WI38 (cell line): ENCODE results near the gene STYXL1.

Experiments
- H3K4me3 ChIP-seq: 2 replicates; pipeline ENCODE4 v1.5.1; 2011; ENCODE audit warnings: low read depth, mild to moderate bottlenecking, control low read depth, low read length
- TF ChIP-seq, protein P1 (sequence below): IDR thresholded peaks from 2 replicates; pipeline ENCODE4 v1.5.1; 2012; ENCODE audit warnings: low read depth, mild to moderate bottlenecking, control low read depth, low read length

The STYXL1 gene

DNA sequence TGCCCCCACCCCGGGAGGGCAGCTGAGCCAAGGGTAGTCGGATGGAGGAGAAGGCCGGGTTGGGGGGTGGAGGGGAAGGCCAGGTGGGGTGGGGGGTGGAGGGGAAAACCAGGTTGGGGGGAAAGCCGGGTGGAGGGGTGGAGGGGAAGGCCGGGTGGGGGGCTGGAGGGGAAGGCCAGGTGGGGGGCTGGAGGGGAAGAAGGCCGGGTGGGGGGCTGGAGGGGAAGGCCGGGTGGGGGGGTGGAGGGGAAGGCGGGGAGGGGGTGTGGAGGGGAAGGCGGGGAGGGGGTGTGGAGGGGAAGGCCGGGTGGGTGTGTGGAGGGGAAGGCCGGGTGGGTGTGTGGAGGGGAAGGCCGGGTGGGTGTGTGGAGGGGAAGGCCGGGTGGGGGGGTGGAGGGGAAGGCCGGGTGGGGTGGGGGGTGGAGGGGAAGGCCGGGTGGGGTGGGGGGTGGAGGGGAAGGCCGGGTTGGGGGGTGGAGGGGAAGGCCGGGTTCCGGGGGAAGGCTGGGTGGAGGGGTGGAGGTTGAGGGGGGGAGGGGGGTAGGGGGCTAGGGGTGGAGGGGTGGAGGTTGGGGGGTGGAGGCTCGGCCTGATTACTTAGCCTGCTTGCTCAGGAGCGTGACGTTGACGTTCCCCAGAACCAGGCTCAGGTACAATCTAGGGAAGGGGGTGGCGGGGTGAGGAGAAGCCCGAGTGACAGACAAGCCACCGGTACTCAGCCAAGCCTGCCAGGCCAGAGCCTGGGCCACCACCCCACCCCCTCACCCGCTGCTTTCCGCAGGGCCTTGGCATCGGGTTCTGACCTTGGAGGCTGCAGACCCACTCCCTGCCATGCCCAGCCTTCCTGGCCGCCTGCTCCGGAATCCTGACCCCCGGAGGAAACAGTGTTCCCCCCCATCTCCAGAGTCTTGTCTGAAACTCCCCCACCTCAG, 59.0 kb downstream of the STYXL1 start:
- H3K4me3 ChIP-seq = no peak overlapping the region
- TF ChIP-seq, protein P1, sequence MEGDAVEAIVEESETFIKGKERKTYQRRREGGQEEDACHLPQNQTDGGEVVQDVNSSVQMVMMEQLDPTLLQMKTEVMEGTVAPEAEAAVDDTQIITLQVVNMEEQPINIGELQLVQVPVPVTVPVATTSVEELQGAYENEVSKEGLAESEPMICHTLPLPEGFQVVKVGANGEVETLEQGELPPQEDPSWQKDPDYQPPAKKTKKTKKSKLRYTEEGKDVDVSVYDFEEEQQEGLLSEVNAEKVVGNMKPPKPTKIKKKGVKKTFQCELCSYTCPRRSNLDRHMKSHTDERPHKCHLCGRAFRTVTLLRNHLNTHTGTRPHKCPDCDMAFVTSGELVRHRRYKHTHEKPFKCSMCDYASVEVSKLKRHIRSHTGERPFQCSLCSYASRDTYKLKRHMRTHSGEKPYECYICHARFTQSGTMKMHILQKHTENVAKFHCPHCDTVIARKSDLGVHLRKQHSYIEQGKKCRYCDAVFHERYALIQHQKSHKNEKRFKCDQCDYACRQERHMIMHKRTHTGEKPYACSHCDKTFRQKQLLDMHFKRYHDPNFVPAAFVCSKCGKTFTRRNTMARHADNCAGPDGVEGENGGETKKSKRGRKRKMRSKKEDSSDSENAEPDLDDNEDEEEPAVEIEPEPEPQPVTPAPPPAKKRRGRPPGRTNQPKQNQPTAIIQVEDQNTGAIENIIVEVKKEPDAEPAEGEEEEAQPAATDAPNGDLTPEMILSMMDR = no peak

DNA sequence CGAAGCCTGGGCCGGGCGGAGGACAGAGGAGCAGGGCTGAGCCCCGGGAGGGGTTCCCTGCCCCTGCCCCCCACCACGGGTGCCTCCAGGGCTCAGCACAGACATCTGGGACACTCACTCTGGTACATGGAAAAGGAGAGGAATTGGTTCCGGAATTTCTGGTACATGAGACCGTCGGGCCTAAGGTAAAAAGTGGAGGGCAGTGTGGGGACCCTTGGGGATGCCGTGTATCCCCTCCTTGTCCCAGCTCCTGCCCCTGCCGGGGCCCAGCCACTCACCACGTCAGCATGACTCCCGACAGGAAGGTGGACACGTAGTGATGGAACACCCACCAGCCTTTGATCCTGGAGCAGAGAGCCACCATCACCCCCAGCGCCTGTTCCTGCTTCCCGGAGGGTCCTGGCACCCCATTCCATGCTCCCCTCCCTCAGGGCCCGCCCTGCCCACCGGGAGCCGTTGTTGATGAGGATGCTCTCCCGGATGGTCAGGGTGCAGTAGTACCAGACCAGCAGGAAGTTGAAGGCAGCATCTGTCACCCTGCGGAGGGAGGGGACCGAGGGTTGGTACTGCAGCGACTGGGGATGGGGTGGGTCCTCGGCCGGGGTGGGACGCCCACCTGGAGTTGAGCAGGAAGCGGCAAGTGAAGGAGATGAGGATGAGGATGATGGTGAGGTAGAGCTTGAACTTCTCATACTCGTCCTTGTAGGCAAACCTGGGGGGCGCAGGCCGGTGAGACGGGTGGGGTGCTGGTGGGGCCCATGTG, 59.8 kb downstream of the STYXL1 start:
- no peak overlapping the region for H3K4me3 ChIP-seq
- TF ChIP-seq, protein P1 = no peak

DNA sequence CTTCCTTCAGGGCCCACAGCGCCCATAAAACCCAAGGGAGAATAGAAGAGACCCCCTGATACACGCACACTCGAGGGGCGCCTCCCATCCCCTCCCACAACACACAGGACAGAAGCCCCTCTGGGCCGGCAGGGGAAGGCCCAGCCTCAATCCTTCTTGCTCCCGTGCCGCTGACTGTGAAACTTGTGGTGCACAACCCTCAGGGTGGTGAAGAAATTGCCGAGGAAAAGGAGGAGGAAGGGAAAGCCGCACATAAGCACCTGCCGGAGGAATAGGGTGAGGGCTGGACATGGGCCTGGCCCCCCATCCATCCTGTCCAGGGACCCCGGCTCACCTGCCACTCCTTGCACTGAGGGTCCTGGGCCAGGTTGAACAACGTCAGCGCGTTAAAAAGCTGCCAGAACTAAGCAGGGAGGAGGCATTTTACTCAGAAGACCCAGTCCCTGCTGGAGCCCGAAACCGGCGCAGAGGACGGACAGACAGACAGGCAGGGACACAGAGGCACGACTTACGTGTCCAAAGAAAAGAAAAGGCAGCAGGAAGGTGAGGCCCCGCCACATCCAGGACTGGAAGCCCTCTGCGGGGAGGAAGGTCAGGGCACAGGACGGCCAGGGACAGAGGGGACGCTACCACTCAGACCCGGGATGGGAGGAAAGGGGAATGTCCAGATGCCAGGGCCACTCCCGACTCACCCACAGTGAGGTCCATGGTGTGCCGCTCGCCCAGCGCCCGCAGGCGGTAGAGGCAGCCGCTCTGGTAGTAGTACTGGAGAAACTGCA, 60.6 kb downstream of the STYXL1 start:
- H3K4me3 ChIP-seq = no peak overlapping the region
- TF ChIP-seq, protein P1 = no peak

DNA sequence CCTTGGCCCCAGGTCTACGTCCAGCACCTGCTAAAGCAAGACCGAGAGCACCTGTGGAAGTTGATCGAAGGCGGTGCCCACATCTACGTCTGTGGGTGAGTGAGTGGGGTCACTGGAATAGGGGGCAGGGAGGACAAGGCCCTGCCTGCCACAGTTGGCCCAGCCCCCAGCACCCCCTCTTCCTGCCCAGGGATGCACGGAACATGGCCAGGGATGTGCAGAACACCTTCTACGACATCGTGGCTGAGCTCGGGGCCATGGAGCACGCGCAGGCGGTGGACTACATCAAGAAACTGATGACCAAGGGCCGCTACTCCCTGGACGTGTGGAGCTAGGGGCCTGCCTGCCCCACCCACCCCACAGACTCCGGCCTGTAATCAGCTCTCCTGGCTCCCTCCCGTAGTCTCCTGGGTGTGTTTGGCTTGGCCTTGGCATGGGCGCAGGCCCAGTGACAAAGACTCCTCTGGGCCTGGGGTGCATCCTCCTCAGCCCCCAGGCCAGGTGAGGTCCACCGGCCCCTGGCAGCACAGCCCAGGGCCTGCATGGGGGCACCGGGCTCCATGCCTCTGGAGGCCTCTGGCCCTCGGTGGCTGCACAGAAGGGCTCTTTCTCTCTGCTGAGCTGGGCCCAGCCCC, 61.5 kb downstream of the STYXL1 start:
- TF ChIP-seq, protein P1 = no peak
- H3K4me3 ChIP-seq = no peak overlapping the region

DNA sequence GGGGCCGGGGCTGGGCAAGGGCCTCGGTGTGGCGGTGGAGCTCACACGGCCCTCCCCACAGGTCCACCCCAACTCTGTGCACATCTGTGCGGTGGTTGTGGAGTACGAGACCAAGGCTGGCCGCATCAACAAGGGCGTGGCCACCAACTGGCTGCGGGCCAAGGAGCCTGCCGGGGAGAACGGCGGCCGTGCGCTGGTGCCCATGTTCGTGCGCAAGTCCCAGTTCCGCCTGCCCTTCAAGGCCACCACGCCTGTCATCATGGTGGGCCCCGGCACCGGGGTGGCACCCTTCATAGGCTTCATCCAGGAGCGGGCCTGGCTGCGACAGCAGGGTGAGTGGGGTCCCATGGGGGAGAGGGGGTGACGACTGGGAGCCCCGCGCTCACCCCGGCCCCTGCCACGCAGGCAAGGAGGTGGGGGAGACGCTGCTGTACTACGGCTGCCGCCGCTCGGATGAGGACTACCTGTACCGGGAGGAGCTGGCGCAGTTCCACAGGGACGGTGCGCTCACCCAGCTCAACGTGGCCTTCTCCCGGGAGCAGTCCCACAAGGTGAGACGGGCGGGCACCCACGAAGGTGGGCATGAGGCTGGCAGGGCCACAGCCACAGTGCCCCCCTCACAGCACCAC, 62.2 kb downstream of the STYXL1 start:
- TF ChIP-seq, protein P1 = no peak
- H3K4me3 ChIP-seq = no peak overlapping the region

DNA sequence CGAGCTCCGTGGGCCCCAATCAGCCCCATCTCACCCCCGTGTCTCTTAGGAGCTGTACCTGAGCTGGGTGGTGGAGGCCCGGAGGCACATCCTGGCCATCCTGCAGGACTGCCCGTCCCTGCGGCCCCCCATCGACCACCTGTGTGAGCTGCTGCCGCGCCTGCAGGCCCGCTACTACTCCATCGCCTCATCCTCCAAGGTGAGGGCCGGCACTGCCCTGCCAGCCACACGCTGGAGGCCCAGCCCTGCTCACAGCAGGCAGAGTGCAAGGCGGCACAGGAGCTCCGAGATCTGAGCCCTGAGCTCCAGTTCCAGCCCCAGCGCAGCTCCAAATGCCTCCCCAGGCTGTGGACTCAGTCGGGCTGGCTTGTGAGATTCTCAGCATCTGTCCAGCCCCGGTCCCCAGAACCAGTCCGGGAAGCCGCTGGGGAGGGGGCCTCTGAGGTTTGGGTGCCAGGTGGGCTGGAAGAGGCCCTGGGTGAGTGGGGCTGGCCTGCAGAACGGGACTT, 62.7 kb downstream of the STYXL1 start:
- no peak overlapping the region for H3K4me3 ChIP-seq
- TF ChIP-seq, protein P1 = no peak
